NCI-H2171 (cell line): ENCODE results near the gene GSG1L.

Source experiments
- DNase-seq: peaks from one replicate; lab custom pipeline; 2025; lab: John Stamatoyannopoulos, UW

Gene GSG1L

GRCh38 chr16:27847030-27847550 lies 216.4 kb downstream of the GSG1L start:
- no peak for DNase-seq

- DNase-seq = no peak
Observed at GRCh38 chr16:27844826-27845225, 218.7 kb downstream of the GSG1L start.

GRCh38 chr16:27843800-27844199 lies 219.7 kb downstream of the GSG1L start:
- DNase-seq = no peak

- no peak for DNase-seq
Observed at GRCh38 chr16:27841911-27842310, 221.6 kb downstream of the GSG1L start.

- no peak for DNase-seq
Observed at GRCh38 chr16:27841061-27841801, 222.3 kb downstream of the GSG1L start.

GRCh38 chr16:27840311-27841060 lies 223.0 kb downstream of the GSG1L start:
- no peak for DNase-seq

- DNase-seq = no peak
Observed at GRCh38 chr16:27839419-27839818, 224.1 kb downstream of the GSG1L start.

GRCh38 chr16:27838536-27839175 lies 224.9 kb downstream of the GSG1L start:
- no peak for DNase-seq

- no peak for DNase-seq
Observed at GRCh38 chr16:27829975-27830374, 233.5 kb downstream of the GSG1L start.

GRCh38 chr16:27828671-27829070 lies 234.8 kb downstream of the GSG1L start:
- DNase-seq = no peak

- DNase-seq = no peak
Observed at GRCh38 chr16:27827765-27828164, 235.7 kb downstream of the GSG1L start.

- DNase-seq = no peak
Observed at GRCh38 chr16:27826893-27827289, 236.6 kb downstream of the GSG1L start.

- DNase-seq = no peak
Observed at GRCh38 chr16:27826081-27826892, 237.2 kb downstream of the GSG1L start.

GRCh38 chr16:27824786-27825185 lies 238.7 kb downstream of the GSG1L start:
- DNase-seq = no peak

GRCh38 chr16:27824006-27824405 lies 239.5 kb downstream of the GSG1L start:
- no peak for DNase-seq

- DNase-seq = no peak
Observed at GRCh38 chr16:27823421-27823820, 240.1 kb downstream of the GSG1L start.

- DNase-seq = no peak
Observed at GRCh38 chr16:27822996-27823395, 240.5 kb downstream of the GSG1L start.

GRCh38 chr16:27822529-27822928 lies 241.0 kb downstream of the GSG1L start:
- no peak for DNase-seq

- DNase-seq = no peak
Observed at GRCh38 chr16:27820646-27821345, 242.7 kb downstream of the GSG1L start.

- DNase-seq = no peak
Observed at GRCh38 chr16:27819881-27820610, 243.5 kb downstream of the GSG1L start.

GRCh38 chr16:27819356-27819755 lies 244.2 kb downstream of the GSG1L start:
- no peak for DNase-seq
